A549 (cell line): ENCODE data around the gene ADGRB2. TPM values are rescaled to one million over a fixed set of nuclear protein-coding genes. Genes with fewer than 3 reads are reported as not detected.

Source experiments
- ATAC-seq, 2 experiments: fragments of 200-7000 bp in 1 of 2; fragments of >200 bp in 1 of 2; cut with Nextera tagmentation in 1 of 2; cut with Tn5 transposase in 1 of 2; 3 replicates each; pipeline versions ENCODE4 v1.8.0 to v1.9.1; 2018 to 2020; ENCODE audit warnings: mild to moderate bottlenecking in 1 of 2, moderate library complexity in 1 of 2
- CTCF ChIA-PET: fragments of 300-600 bp; sonication (Branson Sonifier 250); formaldehyde crosslinking; extraction: SDS; loops from one replicate; lab custom pipeline; 2021; ENCODE audit warnings: antibody characterized with exemption, inconsistent platforms; lab: Yijun Ruan, JAX
- POLR2A ChIA-PET: fragments of 350-600 bp; formaldehyde crosslinking; extraction: SDS; loops from one replicate; lab custom pipeline; 2021; ENCODE audit warnings: antibody characterized with exemption, inconsistent platforms; lab: Yijun Ruan, JAX
- DNase-seq, 2 experiments: peaks; one replicate each; pipeline versions ENCODE4 v3.0.0 to v3.0.0-alpha.2; 2011 to 2016; ENCODE audit warnings: low read depth in 1 of 2, low spot score in 1 of 2
- FAIRE-seq: peaks from 2 replicates; lab custom pipeline; 2011; peaks lifted over from hg19 to GRCh38; lab: Jason Lieb, UNC
- H3K27ac ChIP-seq, 2 experiments: fragments of >200 bp; sonication (Bioruptor Twin); formaldehyde crosslinking; 3 replicates each; pipeline ENCODE4 v1.5.1; 2016 to 2017
- H3K4me1 ChIP-seq: fragments of >200 bp; sonication (Bioruptor Twin); formaldehyde crosslinking; 3 replicates; pipeline ENCODE4 v1.6.1; 2016
- H3K4me2 ChIP-seq: fragments of >200 bp; sonication (Bioruptor Twin); formaldehyde crosslinking; 3 replicates; pipeline ENCODE4 v1.6.1; 2016
- H3K4me3 ChIP-seq: fragments of >200 bp; sonication (Bioruptor Twin); formaldehyde crosslinking; 3 replicates; pipeline ENCODE4 v1.5.1; 2016
- H3K9me3 ChIP-seq: fragments of >200 bp; sonication (Bioruptor Twin); formaldehyde crosslinking; 3 replicates; pipeline ENCODE4 v1.6.1; 2016
- BCL3 ChIP-seq: fragments of >200 bp; sonication (Bioruptor Twin); formaldehyde crosslinking; IDR thresholded peaks from 3 replicates; pipeline ENCODE4 v1.6.1; 2016
- BHLHE40 ChIP-seq: IDR thresholded peaks from 2 replicates; pipeline ENCODE4 v1.6.1; 2012; ENCODE audit warnings: low read depth, low read length, inconsistent platforms
- CBX2 ChIP-seq: fragments of 200-600 bp; sonication (generic); IDR thresholded peaks from 2 replicates; pipeline ENCODE4 v1.6.1; 2016; ENCODE audit warnings: low read depth, mild to moderate bottlenecking, borderline replicate concordance
- CHD4 ChIP-seq: fragments of 200-600 bp; sonication (generic); IDR thresholded peaks from 2 replicates; pipeline ENCODE4 v1.6.1; 2016; ENCODE audit warnings: antibody characterized with exemption, mild to moderate bottlenecking, borderline replicate concordance
- EP300 ChIP-seq, 2 experiments: fragments of >200 bp; sonication (Bioruptor Twin); formaldehyde crosslinking; IDR thresholded peaks; 2 replicates in 1 of 2; 3 replicates in 1 of 2; pipeline ENCODE4 v1.6.1; 2016 to 2017
- FOSB ChIP-seq: fragments of 250-450 bp; sonication (Bioruptor Pico); IDR thresholded peaks from 2 replicates; pipeline ENCODE4 v1.5.0; 2020; ENCODE audit warnings: mild to moderate bottlenecking, moderate library complexity
- HDAC2 ChIP-seq: fragments of 200-600 bp; sonication (generic); IDR thresholded peaks from 2 replicates; pipeline ENCODE4 v1.6.1; 2016
- HEYL ChIP-seq: fragments of 250-450 bp; sonication (Bioruptor Pico); IDR thresholded peaks from 2 replicates; pipeline ENCODE4 v1.8.0; 2021; ENCODE audit warnings: mild to moderate bottlenecking, moderate library complexity
- HOXA7 ChIP-seq: fragments of 250-450 bp; sonication (Bioruptor Pico); IDR thresholded peaks from 2 replicates; pipeline ENCODE4 v1.5.0; 2020; ENCODE audit warnings: mild to moderate bottlenecking, moderate library complexity
- JUNB ChIP-seq: fragments of >200 bp; sonication (Bioruptor Twin); formaldehyde crosslinking; IDR thresholded peaks from 2 replicates; pipeline ENCODE4 v1.6.1; 2016
- KDM5A ChIP-seq: fragments of 200-600 bp; sonication (generic); IDR thresholded peaks from 2 replicates; pipeline ENCODE4 v1.6.1; 2016; ENCODE audit warnings: antibody characterized with exemption, mild to moderate bottlenecking
- MAX ChIP-seq: IDR thresholded peaks from 2 replicates; pipeline ENCODE4 v1.6.1; 2012
- MYC ChIP-seq: IDR thresholded peaks from 2 replicates; pipeline ENCODE4 v1.6.1; 2012; ENCODE audit warnings: mild to moderate bottlenecking, inconsistent platforms, low read length, improper control_type of control experiment, borderline replicate concordance
- NPAS2 ChIP-seq: fragments of 250-450 bp; sonication (Bioruptor Pico); IDR thresholded peaks from 2 replicates; pipeline ENCODE4 v1.8.0; 2022; ENCODE audit warnings: mild to moderate bottlenecking, moderate library complexity, borderline replicate concordance
- NR3C1 ChIP-seq: fragments of >200 bp; sonication (Bioruptor Twin); formaldehyde crosslinking; IDR thresholded peaks from 3 replicates; pipeline ENCODE4 v1.6.1; 2017
- RAD21 ChIP-seq, 2 experiments: fragments of >200 bp in 1 of 2; sonication (Bioruptor Twin) in 1 of 2; formaldehyde crosslinking in 1 of 2; IDR thresholded peaks in 1 of 2; conservative IDR thresholded peaks in 1 of 2; 2 replicates in 1 of 2; 3 replicates in 1 of 2; pipeline ENCODE4 v1.6.1; 2012 to 2018; ENCODE audit warnings: inconsistent platforms in 1 of 2
- RARB ChIP-seq: fragments of 250-450 bp; sonication (Bioruptor Pico); IDR thresholded peaks from 2 replicates; pipeline ENCODE4 v1.8.0; 2021; ENCODE audit warnings: mild to moderate bottlenecking, moderate library complexity
- RCOR1 ChIP-seq: fragments of 150-350 bp; IDR thresholded peaks from 2 replicates; pipeline ENCODE4 v1.6.1; 2014; ENCODE audit warnings: antibody characterized with exemption, low read length, low read depth
- TP53 ChIP-seq: fragments of 250-450 bp; sonication (Bioruptor Pico); IDR thresholded peaks from 2 replicates; pipeline ENCODE4 v1.5.0; 2021; ENCODE audit warnings: mild to moderate bottlenecking, moderate library complexity
- ZC3H11A ChIP-seq: fragments of 450-650 bp; IDR thresholded peaks from 2 replicates; pipeline ENCODE4 v1.6.1; 2014; ENCODE audit warnings: antibody characterized with exemption, mild to moderate bottlenecking
- ZSCAN20 ChIP-seq: fragments of 250-450 bp; sonication (Bioruptor Pico); IDR thresholded peaks from 2 replicates; pipeline ENCODE4 v1.8.0; 2022; ENCODE audit warnings: mild to moderate bottlenecking, moderate library complexity
- WGBS: methylation state at CpG from one replicate; pipeline ENCODE4 v1.1.6; 2017; ENCODE audit errors: missing lambda C conversion rate; 5-methylcytosine and 5-hydroxymethylcytosine counted together
- polyA plus RNA-seq, 4 experiments: library from polyadenylated mRNA; depleted of rRNA in 3 of 4; stranded (reverse); fragments of >200 nt; fragmentation: RNase III in 1 of 4; extraction: RNeasy Plus Mini Kit Qiagen cat#74134 plus additional on column Dnase treatment in 1 of 4; gene quantifications; 2 replicates in 3 of 4; 3 replicates in 1 of 4; pipeline ENCODE4 v1.2.3, GENCODE V29; 2011 to 2017
- TF ChIP-seq, protein P1 (sequence below): fragments of >200 bp; sonication (Bioruptor Twin); formaldehyde crosslinking; IDR thresholded peaks from 3 replicates; pipeline ENCODE4 v1.5.1; 2016
- TF ChIP-seq, protein P2 (sequence below): IDR thresholded peaks from 2 replicates; pipeline ENCODE4 v1.6.1; 2012; ENCODE audit warnings: low read depth, borderline replicate concordance
- TF ChIP-seq, protein P3 (sequence below): fragments of 250-450 bp; sonication (Bioruptor Pico); IDR thresholded peaks from 2 replicates; pipeline ENCODE4 v1.5.0; 2021; ENCODE audit warnings: mild to moderate bottlenecking, moderate library complexity, borderline replicate concordance

The ADGRB2 gene
- polyA plus RNA-seq, 2 of the 4 experiments (the other 2 are of a cell fraction), result 2.3 to 6.6 TPM

- TF ChIP-seq, protein P1, sequence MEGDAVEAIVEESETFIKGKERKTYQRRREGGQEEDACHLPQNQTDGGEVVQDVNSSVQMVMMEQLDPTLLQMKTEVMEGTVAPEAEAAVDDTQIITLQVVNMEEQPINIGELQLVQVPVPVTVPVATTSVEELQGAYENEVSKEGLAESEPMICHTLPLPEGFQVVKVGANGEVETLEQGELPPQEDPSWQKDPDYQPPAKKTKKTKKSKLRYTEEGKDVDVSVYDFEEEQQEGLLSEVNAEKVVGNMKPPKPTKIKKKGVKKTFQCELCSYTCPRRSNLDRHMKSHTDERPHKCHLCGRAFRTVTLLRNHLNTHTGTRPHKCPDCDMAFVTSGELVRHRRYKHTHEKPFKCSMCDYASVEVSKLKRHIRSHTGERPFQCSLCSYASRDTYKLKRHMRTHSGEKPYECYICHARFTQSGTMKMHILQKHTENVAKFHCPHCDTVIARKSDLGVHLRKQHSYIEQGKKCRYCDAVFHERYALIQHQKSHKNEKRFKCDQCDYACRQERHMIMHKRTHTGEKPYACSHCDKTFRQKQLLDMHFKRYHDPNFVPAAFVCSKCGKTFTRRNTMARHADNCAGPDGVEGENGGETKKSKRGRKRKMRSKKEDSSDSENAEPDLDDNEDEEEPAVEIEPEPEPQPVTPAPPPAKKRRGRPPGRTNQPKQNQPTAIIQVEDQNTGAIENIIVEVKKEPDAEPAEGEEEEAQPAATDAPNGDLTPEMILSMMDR, result peak; percentile 42; the same call in 2 of the 3 replicates
- no peak for TF ChIP-seq TP53 (CRISPR knock-in tag)
- TF ChIP-seq HDAC2, result no peak
- TF ChIP-seq RAD21 (conservative IDR thresholded peaks at IDR 0.05 in 1 of 2, IDR thresholded peaks at IDR 0.05 in 1 of 2), result peak; percentile 68 to 73
- TF ChIP-seq EP300 (IDR thresholded peaks at IDR 0.05), result no peak
- no peak for TF ChIP-seq KDM5A
- no peak for TF ChIP-seq HEYL (CRISPR knock-in tag)
- no peak for TF ChIP-seq FOSB
- no peak for TF ChIP-seq NPAS2 (CRISPR knock-in tag)
- TF ChIP-seq ZC3H11A, result no peak
- TF ChIP-seq BCL3, result no peak
- TF ChIP-seq, all 56 proteins: peak for 3
Measured at GRCh38 chr1:31745096-31745945, 18.8 kb downstream of the ADGRB2 start (continued).

- Histone ChIP-seq H3K4me1 (peaks cover 5% of the 10 kb centered on the region; the same call in 1 of the 3 replicates), H3K4me2 (no peak overlapping the region), H3K9me3 (no peaks in the 10 kb centered on the region)
- no peak for DNase-seq
- TF ChIP-seq MYC (no peak), RARB (CRISPR knock-in tag) (no peak), KDM5A (no peak), CBX2 (no peak), RCOR1 (no peak), ZSCAN20 (CRISPR knock-in tag) (no peak), JUNB (no peak), NR3C1 (no peak), HOXA7 (CRISPR knock-in tag) (no peak), CHD4 (no peak), MAX (no peak), BHLHE40 (no peak), HEYL (CRISPR knock-in tag) (no peak)
- TF ChIP-seq, protein P2, sequence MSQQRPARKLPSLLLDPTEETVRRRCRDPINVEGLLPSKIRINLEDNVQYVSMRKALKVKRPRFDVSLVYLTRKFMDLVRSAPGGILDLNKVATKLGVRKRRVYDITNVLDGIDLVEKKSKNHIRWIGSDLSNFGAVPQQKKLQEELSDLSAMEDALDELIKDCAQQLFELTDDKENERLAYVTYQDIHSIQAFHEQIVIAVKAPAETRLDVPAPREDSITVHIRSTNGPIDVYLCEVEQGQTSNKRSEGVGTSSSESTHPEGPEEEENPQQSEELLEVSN, result no peak
- TF ChIP-seq, protein P3, sequence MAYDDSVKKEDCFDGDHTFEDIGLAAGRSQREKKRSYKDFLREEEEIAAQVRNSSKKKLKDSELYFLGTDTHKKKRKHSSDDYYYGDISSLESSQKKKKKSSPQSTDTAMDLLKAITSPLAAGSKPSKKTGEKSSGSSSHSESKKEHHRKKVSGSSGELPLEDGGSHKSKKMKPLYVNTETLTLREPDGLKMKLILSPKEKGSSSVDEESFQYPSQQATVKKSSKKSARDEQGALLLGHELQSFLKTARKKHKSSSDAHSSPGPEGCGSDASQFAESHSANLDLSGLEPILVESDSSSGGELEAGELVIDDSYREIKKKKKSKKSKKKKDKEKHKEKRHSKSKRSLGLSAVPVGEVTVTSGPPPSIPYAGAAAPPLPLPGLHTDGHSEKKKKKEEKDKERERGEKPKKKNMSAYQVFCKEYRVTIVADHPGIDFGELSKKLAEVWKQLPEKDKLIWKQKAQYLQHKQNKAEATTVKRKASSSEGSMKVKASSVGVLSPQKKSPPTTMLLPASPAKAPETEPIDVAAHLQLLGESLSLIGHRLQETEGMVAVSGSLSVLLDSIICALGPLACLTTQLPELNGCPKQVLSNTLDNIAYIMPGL (CRISPR knock-in tag), result no peak
- TF ChIP-seq, all 56 proteins: peak for 0
- ATAC-seq (no peak), FAIRE-seq (no peak)
- CTCF ChIA-PET, result interaction anchor here (1.9 to 9.9 kb wide), 7 partner anchors 8 to 81 kb away, joined by 7 to 102 read pairs (median 12); no protein-coding TSS in a partner anchor
- Histone ChIP-seq H3K27ac (no peak overlapping the region), H3K4me3 (no peak overlapping the region)
- POLR2A ChIA-PET, result interaction anchor here (1.4 kb wide), 1 partner anchor 35 kb away, joined by 3 read pairs; no protein-coding TSS in a partner anchor
- WGBS, result 91% methylated on average over 17 of the region's 28 CpGs
Measured at GRCh38 chr1:31744165-31744888, 19.8 kb downstream of the ADGRB2 start.
